Measurements from ENCODE around the gene AKT2. TPM values are rescaled to one million over a fixed set of nuclear protein-coding genes. Genes with fewer than 3 reads are reported as not detected.

AKT2 gene
- total RNA-seq, 1 donor from 2014 or later = 85.1 TPM

- Histone ChIP-seq H2AFZ (replicated peaks) (no peak overlapping the region), H3K4me1 (no peaks in the 10 kb centered on the region), H3K27me3 (no peaks in the 10 kb centered on the region), H4K20me1 (ENCODE audit: low read depth) (no peaks in the 10 kb centered on the region), H3K79me2 (ENCODE audit: low read depth) (no peaks in the 10 kb centered on the region), H3K27ac (no peak overlapping the region), H3K4me3 (no peak overlapping the region), H3K36me3 (no peaks in the 10 kb centered on the region), H3K4me2 (no peak overlapping the region), H3F3A (ENCODE audit: low read depth) (no peaks in the 10 kb centered on the region), H3K9me3 (ENCODE audit: low read depth) (no peaks in the 10 kb centered on the region), H3K9ac (no peak overlapping the region)
- Mint-ChIP-seq H3K4me1 (no peaks in the 10 kb centered on the region), H3K9me3 (no peaks in the 10 kb centered on the region), H3K27ac (no peak overlapping the region), H3K4me3 (no peak overlapping the region), H3K36me3 (peaks cover 15% of the 10 kb centered on the region), H3K27me3 (ENCODE audit: insufficient read depth, low read depth) (no peaks in the 10 kb centered on the region)
- TF ChIP-seq EZH2 (IDR thresholded peaks at IDR 0.05) = no peak
- TF ChIP-seq EZH2phosphoT487 (IDR thresholded peaks at IDR 0.05) = no peak
- no peak for TF ChIP-seq CTCF (IDR thresholded peaks at IDR 0.05)
- DNase-seq (ENCODE audit: low spot score) = no peak
Observed at GRCh38 chr19:40326201-40326600, 41.1 kb upstream of the AKT2 start.

DNA sequence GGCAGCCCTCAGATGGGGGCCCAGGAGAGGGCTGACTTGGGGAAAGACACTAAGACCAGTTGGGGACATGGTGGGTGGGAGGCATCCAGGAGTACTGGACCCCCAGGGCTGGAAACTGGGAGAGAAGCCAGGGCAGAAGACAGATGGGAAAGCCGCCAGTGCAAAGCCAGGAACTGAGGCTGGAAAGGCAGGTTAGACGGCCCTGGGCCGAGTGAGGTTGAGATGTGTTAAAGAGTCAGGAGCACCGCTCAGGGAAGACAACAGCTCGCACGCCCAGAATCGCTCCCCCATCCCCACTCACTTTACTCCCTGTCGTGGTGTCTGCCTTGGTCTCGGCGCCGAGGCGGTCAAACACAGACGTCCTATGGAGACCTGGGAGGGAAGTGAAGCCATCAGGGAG, 38.6 kb upstream of the AKT2 start:
- Histone ChIP-seq H3F3A (ENCODE audit: low read depth) (no peaks in the 10 kb centered on the region), H3K9me3 (ENCODE audit: low read depth) (no peaks in the 10 kb centered on the region), H4K20me1 (ENCODE audit: low read depth) (no peaks in the 10 kb centered on the region), H3K4me3 (no peak overlapping the region), H3K27ac (no peak overlapping the region), H3K4me2 (no peak overlapping the region), H3K36me3 (no peaks in the 10 kb centered on the region), H3K9ac (no peak overlapping the region), H3K4me1 (no peaks in the 10 kb centered on the region), H3K79me2 (ENCODE audit: low read depth) (no peaks in the 10 kb centered on the region), H3K27me3 (no peaks in the 10 kb centered on the region), H2AFZ (replicated peaks) (no peak overlapping the region)
- no peak for DNase-seq (ENCODE audit: low spot score)
- Mint-ChIP-seq H3K27ac (no peak overlapping the region), H3K27me3 (ENCODE audit: insufficient read depth, low read depth) (no peaks in the 10 kb centered on the region), H3K4me3 (no peak overlapping the region), H3K4me1 (peaks cover under 1% of the 10 kb centered on the region), H3K36me3 (peaks cover 15% of the 10 kb centered on the region), H3K9me3 (no peaks in the 10 kb centered on the region)
- TF ChIP-seq EZH2 (IDR thresholded peaks at IDR 0.05) = no peak
- no peak for TF ChIP-seq CTCF (IDR thresholded peaks at IDR 0.05)
- TF ChIP-seq EZH2phosphoT487 (IDR thresholded peaks at IDR 0.05) = no peak

DNA sequence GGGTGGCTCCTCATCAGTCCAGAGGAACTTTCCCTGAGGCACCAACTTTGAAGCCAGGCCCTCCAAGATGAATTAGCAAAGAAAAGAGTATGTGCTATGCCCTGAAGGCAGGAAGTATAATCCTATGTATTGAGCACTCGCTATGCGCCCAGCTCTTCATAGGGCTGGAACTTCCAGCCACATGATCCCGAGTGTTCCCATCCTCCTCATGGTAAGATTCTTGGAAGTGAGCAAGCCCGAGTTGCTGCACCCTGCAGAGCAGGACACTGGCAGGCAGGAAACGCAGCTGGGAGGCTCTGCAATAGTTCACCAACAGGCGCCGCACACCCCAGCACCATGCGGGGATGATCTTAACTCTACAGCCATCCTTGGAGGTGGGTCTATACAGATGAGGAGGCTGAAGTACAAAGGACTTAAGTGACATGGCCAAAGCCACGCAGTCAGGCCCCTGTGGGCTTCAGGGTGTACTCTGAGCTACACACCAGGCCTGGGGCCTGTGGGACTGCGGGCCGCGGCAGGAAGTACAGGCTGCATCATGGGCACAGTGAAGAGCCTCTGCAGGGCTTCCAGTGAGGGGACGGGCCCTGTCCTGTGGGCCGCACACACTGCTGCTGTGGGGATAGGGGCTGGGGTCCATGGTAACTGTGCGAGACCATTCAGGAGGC, 37.9 kb upstream of the AKT2 start:
- Histone ChIP-seq H3K4me2 (no peak overlapping the region), H4K20me1 (ENCODE audit: low read depth) (no peaks in the 10 kb centered on the region), H3K27me3 (no peaks in the 10 kb centered on the region), H3K79me2 (ENCODE audit: low read depth) (no peaks in the 10 kb centered on the region), H3K36me3 (no peaks in the 10 kb centered on the region), H3K4me3 (no peak overlapping the region), H2AFZ (replicated peaks) (no peak overlapping the region), H3K27ac (no peak overlapping the region), H3K4me1 (no peaks in the 10 kb centered on the region), H3F3A (ENCODE audit: low read depth) (no peaks in the 10 kb centered on the region), H3K9me3 (ENCODE audit: low read depth) (no peaks in the 10 kb centered on the region), H3K9ac (no peak overlapping the region)
- H3K4me1 Mint-ChIP-seq = peaks cover 5% of the 10 kb centered on the region
- no peak overlapping the region for H3K27ac Mint-ChIP-seq
- no peaks in the 10 kb centered on the region for H3K27me3 Mint-ChIP-seq (ENCODE audit: insufficient read depth, low read depth)
- no peaks in the 10 kb centered on the region for H3K9me3 Mint-ChIP-seq
- DNase-seq (ENCODE audit: low spot score) = no peak
- TF ChIP-seq EZH2 (IDR thresholded peaks at IDR 0.05) (no peak), CTCF (IDR thresholded peaks at IDR 0.05) (no peak), EZH2phosphoT487 (IDR thresholded peaks at IDR 0.05) (no peak)
- H3K36me3 Mint-ChIP-seq = peaks cover 15% of the 10 kb centered on the region
- no peak overlapping the region for H3K4me3 Mint-ChIP-seq
